ENCODE measurements around the gene HOMER3. TPM values are rescaled to one million over a fixed set of nuclear protein-coding genes. Genes with fewer than 3 reads are reported as not detected.

The HOMER3 gene
- total RNA-seq, 6 donors from 2014 or later: 17.3 to 58.0 (median 27.8) TPM

GRCh38 chr19:18951721-18952281, 10.8 kb upstream of the HOMER3 start:
- ATAC-seq (ENCODE audit: low FRiP score in 2 of 2) (no peak), DNase-seq (no peak)
- no peaks in the 10 kb centered on the region for H3K27me3 ChIP-seq
- no peaks in the 10 kb centered on the region for H3K36me3 ChIP-seq
- H3K4me1 ChIP-seq: peaks cover 0 to 5% (median 0%) of the 10 kb centered on the region in 4 donors
- no peak overlapping the region for H3K27ac ChIP-seq
- H3K9me3 ChIP-seq: no peaks in the 10 kb centered on the region
- H3K4me3 ChIP-seq: no peak overlapping the region
- no peak for TF ChIP-seq POLR2A (IDR thresholded peaks at IDR 0.05)
- TF ChIP-seq POLR2AphosphoS5 (IDR thresholded peaks at IDR 0.05): no peak
- TF ChIP-seq CTCF (IDR thresholded peaks at IDR 0.05): no peak
- TF ChIP-seq EP300 (IDR thresholded peaks at IDR 0.05): no peak
- 87 to 95% methylated on average over 7 of the region's 7 CpGs for WGBS, 2 donors

GRCh38 chr19:18949858-18950257, 8.8 kb upstream of the HOMER3 start:
- Histone ChIP-seq H3K9me3 (no peaks in the 10 kb centered on the region), H3K36me3 (no peaks in the 10 kb centered on the region), H3K4me1 (peaks cover 0 to 5% (median 0%) of the 10 kb centered on the region in 4 donors), H3K4me3 (no peak overlapping the region), H3K27ac (no peak overlapping the region), H3K27me3 (no peaks in the 10 kb centered on the region)
- no peak for ATAC-seq (ENCODE audit: low FRiP score in 2 of 2)
- no peak for TF ChIP-seq CTCF (IDR thresholded peaks at IDR 0.05)
- TF ChIP-seq EP300 (IDR thresholded peaks at IDR 0.05): no peak
- no peak for TF ChIP-seq POLR2AphosphoS5 (IDR thresholded peaks at IDR 0.05)
- no peak for TF ChIP-seq POLR2A (IDR thresholded peaks at IDR 0.05)
- DNase-seq: no peak
- WGBS, 2 donors: 81 to 100% methylated on average over 2 to 3 of the region's 3 CpGs

GRCh38 chr19:18948976-18949356, 7.9 kb upstream of the HOMER3 start:
- Histone ChIP-seq H3K4me1 (peaks cover 0 to 5% (median 0%) of the 10 kb centered on the region in 4 donors), H3K27me3 (no peaks in the 10 kb centered on the region), H3K9me3 (no peaks in the 10 kb centered on the region), H3K36me3 (no peaks in the 10 kb centered on the region), H3K4me3 (no peak overlapping the region), H3K27ac (no peak overlapping the region)
- no peak for ATAC-seq (ENCODE audit: low FRiP score in 2 of 2)
- WGBS, 2 donors: 90% methylated on average over 5 of the region's 5 CpGs; no CpG with 5 or more reads in 1 of the 2 donors
- no peak for TF ChIP-seq EP300 (IDR thresholded peaks at IDR 0.05)
- TF ChIP-seq POLR2AphosphoS5 (IDR thresholded peaks at IDR 0.05): no peak
- no peak for DNase-seq

GRCh38 chr19:18948075-18948975, 7.3 kb upstream of the HOMER3 start:
- no peaks in the 10 kb centered on the region for H3K27me3 ChIP-seq

More at GRCh38 chr19:18948075-18948975, 7.3 kb upstream of the HOMER3 start:
- Histone ChIP-seq H3K4me1 (peaks cover 0 to 5% (median 0%) of the 10 kb centered on the region in 4 donors), H3K9me3 (no peaks in the 10 kb centered on the region), H3K36me3 (no peaks in the 10 kb centered on the region), H3K4me3 (no peak overlapping the region), H3K27ac (no peak overlapping the region)
- 83 to 87% methylated on average over 1 to 12 of the region's 15 CpGs for WGBS, 2 donors
- TF ChIP-seq POLR2A (IDR thresholded peaks at IDR 0.05) (no peak), CTCF (IDR thresholded peaks at IDR 0.05) (no peak), EP300 (IDR thresholded peaks at IDR 0.05) (no peak), POLR2AphosphoS5 (IDR thresholded peaks at IDR 0.05) (no peak)
- no peak for ATAC-seq (ENCODE audit: low FRiP score in 2 of 2)
- DNase-seq: no peak
